ENCODE data around the gene NEXN.
"Not testable (repeated sequence)": the region's sequence is repeated elsewhere in the genome, so short reads cannot be mapped to it uniquely, and the experiment has no call there.

The NEXN gene

DNA sequence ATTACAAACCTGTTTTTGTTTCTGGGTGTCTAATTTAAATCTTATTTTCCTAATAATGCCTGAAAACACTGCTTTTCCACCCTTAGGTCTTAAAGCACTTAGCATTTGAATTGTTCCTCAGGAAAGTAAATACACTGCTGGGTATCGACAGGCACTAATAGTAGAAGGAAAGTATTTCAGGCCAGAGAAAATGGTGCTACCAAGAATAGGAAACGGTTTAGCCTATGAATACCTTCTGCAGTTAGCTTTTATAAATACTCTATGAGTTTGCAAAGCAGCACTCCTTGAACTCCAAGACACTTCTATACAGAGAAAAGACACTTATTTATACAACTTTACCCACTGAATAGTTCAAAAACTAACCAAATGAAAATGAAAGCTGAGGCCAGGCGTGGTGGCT, 83.7 kb downstream of the NEXN start:
- DNase-seq = no peak

GRCh38 chr1:77975386-77975785, 87.0 kb downstream of the NEXN start:
- no peak for DNase-seq

GRCh38 chr1:77975907-77976306, 87.5 kb downstream of the NEXN start:
- no peak for DNase-seq

DNA sequence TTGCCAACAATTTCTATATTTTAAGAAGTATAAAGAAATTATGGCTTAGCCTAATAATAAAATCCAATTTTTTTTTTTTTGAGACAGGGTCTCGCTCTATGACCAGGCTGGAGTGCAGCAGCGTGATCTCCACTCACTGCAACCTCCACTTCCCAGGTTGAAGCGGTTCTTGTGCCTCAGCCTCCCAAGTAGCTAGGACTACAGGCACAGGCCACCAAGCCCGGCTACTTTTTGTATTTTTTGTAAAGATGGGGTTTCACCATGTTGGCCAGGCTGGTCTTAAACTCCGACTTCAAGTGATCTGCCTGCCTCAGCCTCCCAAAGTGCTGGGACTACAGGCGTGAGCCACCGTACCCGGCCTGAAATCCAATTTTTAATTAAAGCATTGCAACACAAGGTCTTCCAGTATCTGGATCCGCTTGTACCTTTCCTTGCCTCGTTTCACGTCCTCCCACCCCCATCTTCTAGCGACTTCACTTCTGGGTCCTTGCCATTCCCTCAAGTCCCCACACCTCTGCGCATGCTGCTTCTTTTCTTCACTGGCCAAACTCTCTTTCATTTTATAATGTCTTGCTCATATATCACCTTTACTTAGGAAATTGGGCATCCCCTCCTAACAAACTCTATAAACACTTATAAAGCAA, 88.1 kb downstream of the NEXN start:
- no peak for DNase-seq

DNA sequence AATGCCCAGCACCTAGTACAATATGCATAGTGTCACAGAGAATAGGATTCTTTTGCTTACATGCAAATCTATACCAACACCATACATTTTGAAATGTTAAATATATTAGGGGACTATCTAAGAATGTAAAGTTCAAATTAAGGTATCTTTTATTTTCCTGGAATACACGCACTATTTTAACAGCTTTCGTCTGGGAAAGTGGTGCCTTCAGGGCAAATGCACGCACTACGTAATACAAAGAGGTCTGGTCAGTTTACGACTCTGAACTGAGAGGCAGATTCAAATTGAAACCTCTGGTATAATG, 89.5 kb downstream of the NEXN start:
- no peak for DNase-seq

DNA sequence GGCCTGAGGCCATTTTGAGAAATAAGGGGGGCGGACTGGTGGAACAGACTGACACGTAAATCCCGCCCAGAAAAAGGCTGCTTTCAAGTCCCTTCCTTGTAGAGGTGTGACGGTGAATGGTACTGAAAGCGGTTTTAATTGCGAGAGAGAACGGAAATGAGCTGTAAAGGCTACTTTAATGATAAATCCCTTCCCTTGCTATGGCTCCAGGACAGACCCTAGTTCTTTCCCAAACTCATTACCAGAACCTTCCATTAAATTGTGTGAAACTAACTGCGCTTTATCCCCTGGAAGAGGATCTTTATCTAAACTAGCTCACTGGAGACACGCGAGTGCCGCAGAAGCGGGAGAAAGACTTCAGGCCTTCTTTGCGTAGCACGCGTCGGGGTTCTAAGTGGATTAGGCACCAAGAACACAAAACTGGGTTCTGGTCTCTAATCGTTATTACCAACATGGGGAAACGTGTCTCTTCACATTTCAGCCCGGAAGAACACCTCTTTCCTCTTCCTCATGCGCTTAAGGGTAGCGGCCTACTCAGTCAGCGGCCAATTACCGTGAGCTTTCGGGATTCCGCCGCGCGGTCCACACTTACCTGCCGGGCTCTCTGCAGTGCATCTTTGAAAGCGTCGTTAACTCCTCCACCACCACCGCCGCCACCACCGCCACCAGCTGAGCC, 90.0 kb downstream of the NEXN start:
- DNase-seq = peak; percentile 85 to 91

DNA sequence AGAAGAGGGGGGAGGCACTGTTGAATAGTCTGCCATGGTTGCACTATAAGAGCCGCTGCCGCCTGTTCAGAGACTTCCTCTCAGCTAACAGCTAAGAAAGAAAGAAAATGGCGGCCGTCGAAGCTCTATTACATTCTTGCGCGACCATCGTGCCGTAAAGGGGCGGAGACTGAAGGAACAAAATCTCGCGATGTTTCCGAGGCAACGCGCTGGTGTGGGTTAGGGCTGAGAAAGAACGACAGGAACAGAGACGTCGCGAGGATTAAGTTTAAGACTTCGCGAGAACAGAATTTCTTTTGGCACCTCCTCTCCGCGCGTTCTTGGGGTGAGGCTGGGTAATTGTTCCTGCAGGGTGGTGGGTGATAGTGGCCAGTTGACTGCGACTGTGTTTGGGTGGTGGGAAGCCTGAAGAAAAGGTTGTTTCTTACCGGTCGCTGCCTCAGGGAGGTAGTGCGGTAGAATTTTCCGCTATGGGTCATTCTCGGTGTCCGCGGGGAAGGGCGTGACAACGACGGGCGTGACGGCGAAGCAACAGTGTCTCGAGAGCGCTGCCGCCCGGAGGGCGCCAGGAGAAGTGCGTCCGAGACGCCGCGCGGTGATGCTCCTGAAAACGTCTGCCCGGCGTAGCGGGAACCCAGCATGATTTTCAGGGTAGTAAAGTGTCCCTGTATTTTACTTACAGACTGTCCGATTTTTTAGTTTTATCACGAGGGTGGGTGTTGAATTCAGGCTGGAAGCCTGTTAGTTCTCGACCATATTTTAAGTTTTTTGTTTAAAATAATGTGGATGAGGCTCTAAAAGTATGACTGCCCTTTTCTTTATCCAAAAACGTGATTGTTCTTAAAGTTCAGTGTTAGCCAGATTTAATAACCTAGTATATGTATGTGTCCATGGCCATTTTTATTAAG, 90.8 kb downstream of the NEXN start, which contains the start of gene FUBP1:
TSS of gene FUBP1 (minus strand) at position 104 of the 908 bp plus-strand sequence. CDS start at position 36, 68 bp downstream.
- peak; percentile 97 to 98 for DNase-seq

GRCh38 chr1:77983352-77983996, 95.0 kb downstream of the NEXN start:
- not testable (repeated sequence) for DNase-seq

GRCh38 chr1:77983997-77984355, 95.6 kb downstream of the NEXN start:
- DNase-seq = no peak

GRCh38 chr1:77984629-77985028, 96.2 kb downstream of the NEXN start:
- DNase-seq = no peak

DNA sequence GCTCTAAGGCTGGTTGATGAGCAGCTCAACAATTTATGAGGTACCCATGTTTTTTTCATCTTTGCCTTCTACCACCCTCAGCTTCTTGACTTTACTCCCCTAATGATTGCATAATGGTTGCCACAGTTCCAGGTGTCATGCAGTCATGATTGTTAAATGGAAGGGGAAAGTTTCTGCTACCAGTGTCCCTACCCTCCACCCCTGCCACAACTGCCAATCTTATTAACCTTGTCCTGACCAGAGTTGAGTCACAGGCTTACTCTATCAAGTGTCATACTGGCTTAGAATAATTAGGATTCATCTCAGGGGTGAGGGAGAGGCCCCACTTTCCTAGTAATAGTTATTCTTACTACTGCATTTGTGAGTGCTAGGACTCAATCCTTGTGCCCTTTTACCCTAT, 98.4 kb downstream of the NEXN start:
- DNase-seq = no peak

DNA sequence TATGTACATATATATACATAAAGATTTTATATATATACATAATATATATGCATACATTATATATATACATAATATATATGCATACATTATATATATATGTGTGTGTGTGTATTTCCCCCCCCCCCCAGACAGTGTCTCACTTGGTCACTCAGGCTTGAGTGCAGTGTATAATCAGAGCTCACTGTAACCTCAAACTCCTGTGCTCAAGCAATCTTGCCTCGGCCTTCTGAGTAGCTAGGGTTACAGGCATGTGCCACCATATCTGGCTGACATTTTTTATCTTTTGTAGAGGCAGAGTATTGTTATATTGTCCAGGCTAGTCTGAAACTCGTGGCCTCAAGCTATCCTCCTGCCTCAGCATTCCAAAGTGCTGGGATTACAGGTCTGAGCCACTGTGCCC, 99.5 kb downstream of the NEXN start:
- no peak for DNase-seq

DNA sequence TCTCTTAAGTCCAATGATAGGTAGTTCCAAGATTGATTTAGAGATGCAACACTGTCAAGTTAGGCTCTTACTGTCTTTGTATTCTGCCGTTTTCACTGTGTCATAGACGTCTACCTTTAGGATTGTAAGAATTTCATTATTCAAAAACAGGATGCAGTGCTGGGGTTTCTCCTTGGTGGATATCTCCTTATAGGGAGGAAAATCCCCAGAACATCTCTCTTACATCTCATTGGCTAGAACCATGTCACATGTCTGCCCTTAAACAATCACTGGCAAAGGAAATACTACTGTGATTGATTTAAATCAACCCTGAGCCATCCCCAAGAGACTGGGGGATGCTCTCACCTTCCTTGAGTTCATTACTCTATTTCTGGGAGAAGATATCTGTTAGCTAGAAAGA, 101.3 kb downstream of the NEXN start:
- DNase-seq = no peak

GRCh38 chr1:77990629-77991204, 102.3 kb downstream of the NEXN start:
- DNase-seq = no peak

GRCh38 chr1:77991638-77992037, 103.2 kb downstream of the NEXN start:
- no peak for DNase-seq
